K562 (cell line): ENCODE data around the gene SUCO. TPM values are rescaled to one million over a fixed set of nuclear protein-coding genes. Genes with fewer than 3 reads are reported as not detected.

Experiments used
- ATAC-seq: fragments of 200-7000 bp; cut with Tn5 transposase; 3 replicates; pipeline ENCODE4 v1.9.1; 2020; ENCODE audit warnings: moderate library complexity
- BruUV-seq: library from RNA; stranded (reverse); fragments of 400-500 nt; replicated peaks from 2 replicates; lab custom pipeline; 2021; lab: Mats Ljungman, UMichigan
- CTCF ChIA-PET: fragments of 300-600 bp; formaldehyde crosslinking; extraction: SDS; loops from one replicate; lab custom pipeline; 2021; ENCODE audit warnings: low intra/inter-chr PET ratio; lab: Yijun Ruan, JAX
- POLR2A ChIA-PET: fragments of 300-600, 350-650 bp; sonication (Branson Sonifier 250); formaldehyde crosslinking; extraction: SDS; loops from one replicate; lab custom pipeline; 2021; ENCODE audit warnings: antibody characterized with exemption, inconsistent platforms; lab: Yijun Ruan, JAX
- DNase-seq, 4 experiments: peaks; one replicate each; pipeline versions ENCODE4 v3.0.0 to v3.0.0-alpha.2; 2011 to 2018; ENCODE audit warnings: low spot score in 3 of 4, mixed read lengths in 3 of 4; ENCODE audit errors: extremely low read depth in 1 of 4
- FAIRE-seq: peaks from 2 replicates; lab custom pipeline; 2011; peaks lifted over from hg19 to GRCh38; lab: Jason Lieb, UNC
- H2AFZ ChIP-seq: 2 replicates; pipeline ENCODE4 v1.6.0; 2011; ENCODE audit warnings: low read depth, low read length, control low read depth, inconsistent platforms
- H3K27ac ChIP-seq: fragments of 200-600 bp; 3 replicates; pipeline ENCODE4 v1.8.0; 2011; ENCODE audit warnings: low read depth, mild to moderate bottlenecking, control low read depth, inconsistent platforms, low read length, moderate library complexity, mixed read lengths; ENCODE audit errors: extremely low read depth
- H3K27me3 ChIP-seq, 2 experiments: fragments of 300-600 bp in 1 of 2; 2 replicates in 1 of 2; 3 replicates in 1 of 2; pipeline versions ENCODE4 v1.6.0 to v1.8.0; 2011; ENCODE audit warnings: inconsistent platforms in 2 of 2, low read length in 2 of 2, mild to moderate bottlenecking in 1 of 2, mixed read lengths in 1 of 2, moderate library complexity in 1 of 2; ENCODE audit not compliant: control insufficient read depth in 2 of 2, insufficient read depth in 2 of 2
- H3K36me3 ChIP-seq: fragments of 300-600 bp; 3 replicates; pipeline ENCODE4 v1.8.0; 2011; ENCODE audit warnings: mild to moderate bottlenecking, low read length, inconsistent platforms; ENCODE audit not compliant: control insufficient read depth, insufficient read depth
- H3K4me1 ChIP-seq, 2 experiments: fragments of 200-600 bp in 1 of 2; replicated peaks in 1 of 2; 2 replicates in 1 of 2; 3 replicates in 1 of 2; pipeline versions ENCODE4 v1.5.1 to v1.8.0; 2011; ENCODE audit warnings: inconsistent platforms in 2 of 2, low read length in 2 of 2, mild to moderate bottlenecking in 1 of 2, mixed read lengths in 1 of 2, moderate library complexity in 1 of 2; ENCODE audit not compliant: control insufficient read depth in 2 of 2, insufficient read depth in 2 of 2
- H3K4me2 ChIP-seq: 2 replicates; pipeline ENCODE4 v1.6.1; 2011; ENCODE audit warnings: low read length, control low read depth, inconsistent platforms, mixed read lengths; ENCODE audit not compliant: insufficient read depth
- H3K4me3 ChIP-seq: fragments of 200-600 bp; sonication (generic), shearing (Covaris generic); 2 replicates; pipeline ENCODE4 v1.5.1; 2016; ENCODE audit warnings: control low read depth, inconsistent platforms
- H3K79me2 ChIP-seq: fragments of 200-600 bp; 3 replicates; pipeline ENCODE4 v1.8.0; 2011; ENCODE audit warnings: low read length, inconsistent platforms; ENCODE audit not compliant: control insufficient read depth, insufficient read depth
- H3K9ac ChIP-seq, 2 experiments: 2 replicates each; pipeline versions ENCODE4 v1.6.0 to v1.6.1; 2011; ENCODE audit warnings: low read depth in 2 of 2, low read length in 2 of 2, control low read depth in 1 of 2, inconsistent platforms in 1 of 2, mild to moderate bottlenecking in 1 of 2, mixed read lengths in 1 of 2; ENCODE audit not compliant: insufficient read depth in 1 of 2
- H3K9me1 ChIP-seq: one replicate; pipeline ENCODE4 v1.6.0; 2011; ENCODE audit warnings: inconsistent platforms, mild to moderate bottlenecking, low read length, moderate library complexity; ENCODE audit not compliant: control insufficient read depth, insufficient read depth
- H3K9me3 ChIP-seq: replicated peaks from 2 replicates; pipeline ENCODE4 v1.5.1; 2011; ENCODE audit warnings: low read depth, low read length, inconsistent platforms; ENCODE audit not compliant: control insufficient read depth, insufficient read depth
- H4K20me1 ChIP-seq: replicated peaks from 2 replicates; pipeline ENCODE4 v1.6.1; 2011; ENCODE audit warnings: low read length, inconsistent platforms, mixed read lengths; ENCODE audit not compliant: control insufficient read depth, insufficient read depth
- NFRKB ChIP-seq: fragments of 450-650 bp; IDR thresholded peaks from 2 replicates; pipeline ENCODE4 v1.6.1; 2016; ENCODE audit warnings: low read depth
- SMARCB1 ChIP-seq: IDR thresholded peaks from 2 replicates; pipeline ENCODE4 v1.6.1; 2011; ENCODE audit warnings: improper control_type of control experiment, low read depth; ENCODE audit not compliant: insufficient read length
- WGBS: fragments of 100-300 bp; shearing (Covaris generic); methylation state at CpG from one replicate; pipeline ENCODE4 v1.1.6; 2016; ENCODE audit warnings: low coverage, mixed read lengths; ENCODE audit not compliant: insufficient coverage; ENCODE audit errors: missing lambda C conversion rate; 5-methylcytosine and 5-hydroxymethylcytosine counted together
- in situ Hi-C: fragments of 300-500 bp; cut with MboI; formaldehyde crosslinking; loops from 4 replicates; pipeline ENCODE4 v1.15.0; 2018; ENCODE audit warnings: inconsistent platforms, mixed read lengths
- intact Hi-C: fragments of 100-400 bp; cut with micrococcal nuclease; formaldehyde crosslinking; loops from 2 replicates; pipeline ENCODE4 v1.14.2; 2022
- polyA plus RNA-seq, 8 experiments: library from polyadenylated mRNA; depleted of rRNA in 4 of 8; stranded (reverse) in 5 of 8; unstranded in 3 of 8; fragments of >200 nt; fragmentation: Nextera tagmentation in 2 of 8; fragmentation: Illumina TruSeq in 1 of 8; extraction: Ambion mirVana in 2 of 8; extraction: Trizol in 1 of 8; gene quantifications; 2 replicates each; pipeline versions ENCODE4 v1.2.1 to v1.2.3, GENCODE V29; 2011 to 2014; ENCODE audit warnings: inconsistent platforms in 1 of 8, missing spikeins in 1 of 8
- total RNA-seq, 7 experiments: library from RNA; depleted of rRNA in 6 of 7; stranded (reverse); fragments of >200 nt in 6 of 7; fragmentation: Illumina TruSeq in 2 of 7; extraction: Trizol in 2 of 7; gene quantifications; 2 replicates each; pipeline versions ENCODE4 v1.2.1 to v1.2.3, GENCODE V29; 2011 to 2021; ENCODE audit warnings: low replicate concordance in 1 of 7
- TF ChIP-seq, protein P1 (sequence below), 2 experiments: fragments of 450-650 bp in 1 of 2; sonication (generic) in 1 of 2; formaldehyde crosslinking in 1 of 2; IDR thresholded peaks; 2 replicates each; pipeline versions ENCODE4 v1.7.1 to v1.9.0; 2016 to 2022; ENCODE audit warnings: inconsistent platforms in 1 of 2, mild to moderate bottlenecking in 1 of 2, missing genetic modification reagents in 1 of 2

Gene SUCO
- total and polyA plus RNA-seq, 9 of the 15 experiments (the other 6 are each of a cell fraction or from before 2014, with no cell fraction given): 2.5 to 20.6 (median 14.3) TPM

DNA sequence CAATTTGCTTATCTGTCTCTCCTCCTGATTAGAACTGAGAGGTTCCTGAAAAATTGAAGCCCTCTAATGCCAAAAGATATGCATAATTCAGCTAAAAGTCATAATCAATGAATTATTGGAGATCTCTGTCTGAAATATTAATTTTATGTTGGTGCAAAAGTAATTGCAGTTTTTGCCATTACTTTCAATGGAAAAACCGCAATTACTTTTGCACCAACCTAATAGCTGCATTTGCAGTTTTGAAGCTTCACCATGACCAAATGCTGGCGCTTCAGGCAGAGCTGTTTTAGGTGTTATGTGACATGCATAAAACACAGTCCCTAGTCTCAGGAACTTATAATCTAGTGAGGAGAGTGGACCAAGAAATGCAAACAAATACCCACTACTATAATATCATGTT is 96.2 kb downstream of the SUCO start:
- no peak for FAIRE-seq
- intact Hi-C loops: no loop called here

More for the DNA sequence above, 96.2 kb downstream of the SUCO start:
- ATAC-seq: no peak
- H3K9me3 ChIP-seq: no peaks in the 10 kb centered on the region
- H3K27ac ChIP-seq: no peak overlapping the region
- H4K20me1 ChIP-seq: no peaks in the 10 kb centered on the region
- DNase-seq: no peak
- 22% methylated on average over 2 of the region's 2 CpGs for WGBS
- ChIA-PET POLR2A (interaction anchor here (2.1 kb wide), 1 partner anchor 11 kb away, joined by 7 read pairs; no protein-coding TSS in a partner anchor), CTCF (no interaction called here)
- in situ Hi-C loops: no loop called here
- H3K36me3 ChIP-seq: no peaks in the 10 kb centered on the region
- no peaks in the 10 kb centered on the region; a peak in 1 of 5 replicates for H3K4me1 ChIP-seq
- H2AFZ ChIP-seq: peak overlapping the region; percentile 17; the same call in 1 of the 2 replicates
- no peak overlapping the region for H3K4me2 ChIP-seq
- no peaks in the 10 kb centered on the region for H3K79me2 ChIP-seq
- H3K9me1 ChIP-seq: no peaks in the 10 kb centered on the region
- TF ChIP-seq NFRKB (0 out of 2 replicates have a peak, but pooled peaks have one; percentile 34), SMARCB1 (no peak)
- TF ChIP-seq, protein P1, sequence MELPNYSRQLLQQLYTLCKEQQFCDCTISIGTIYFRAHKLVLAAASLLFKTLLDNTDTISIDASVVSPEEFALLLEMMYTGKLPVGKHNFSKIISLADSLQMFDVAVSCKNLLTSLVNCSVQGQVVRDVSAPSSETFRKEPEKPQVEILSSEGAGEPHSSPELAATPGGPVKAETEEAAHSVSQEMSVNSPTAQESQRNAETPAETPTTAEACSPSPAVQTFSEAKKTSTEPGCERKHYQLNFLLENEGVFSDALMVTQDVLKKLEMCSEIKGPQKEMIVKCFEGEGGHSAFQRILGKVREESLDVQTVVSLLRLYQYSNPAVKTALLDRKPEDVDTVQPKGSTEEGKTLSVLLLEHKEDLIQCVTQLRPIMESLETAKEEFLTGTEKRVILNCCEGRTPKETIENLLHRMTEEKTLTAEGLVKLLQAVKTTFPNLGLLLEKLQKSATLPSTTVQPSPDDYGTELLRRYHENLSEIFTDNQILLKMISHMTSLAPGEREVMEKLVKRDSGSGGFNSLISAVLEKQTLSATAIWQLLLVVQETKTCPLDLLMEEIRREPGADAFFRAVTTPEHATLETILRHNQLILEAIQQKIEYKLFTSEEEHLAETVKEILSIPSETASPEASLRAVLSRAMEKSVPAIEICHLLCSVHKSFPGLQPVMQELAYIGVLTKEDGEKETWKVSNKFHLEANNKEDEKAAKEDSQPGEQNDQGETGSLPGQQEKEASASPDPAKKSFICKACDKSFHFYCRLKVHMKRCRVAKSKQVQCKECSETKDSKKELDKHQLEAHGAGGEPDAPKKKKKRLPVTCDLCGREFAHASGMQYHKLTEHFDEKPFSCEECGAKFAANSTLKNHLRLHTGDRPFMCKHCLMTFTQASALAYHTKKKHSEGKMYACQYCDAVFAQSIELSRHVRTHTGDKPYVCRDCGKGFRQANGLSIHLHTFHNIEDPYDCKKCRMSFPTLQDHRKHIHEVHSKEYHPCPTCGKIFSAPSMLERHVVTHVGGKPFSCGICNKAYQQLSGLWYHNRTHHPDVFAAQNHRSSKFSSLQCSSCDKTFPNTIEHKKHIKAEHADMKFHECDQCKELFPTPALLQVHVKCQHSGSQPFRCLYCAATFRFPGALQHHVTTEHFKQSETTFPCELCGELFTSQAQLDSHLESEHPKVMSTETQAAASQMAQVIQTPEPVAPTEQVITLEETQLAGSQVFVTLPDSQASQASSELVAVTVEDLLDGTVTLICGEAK (IDR thresholded peaks at IDR 0.05): peak; percentile 80
- TF ChIP-seq, protein P1 (CRISPR knock-in tag; IDR thresholded peaks at IDR 0.05): no peak
- H3K9ac ChIP-seq: no peak overlapping the region
- H3K4me3 ChIP-seq: no peak overlapping the region
- no TSS peak for BruUV-seq
- no peaks in the 10 kb centered on the region for H3K27me3 ChIP-seq
